MM.1S (cell line): ENCODE measurements around the gene FBXO17.
A peak's percentile ranks its signal among the peaks of the same experiment; 100 is the strongest.

Experiments
- DNase-seq: peaks from one replicate; pipeline ENCODE4 v3.0.0-alpha.2; 2015
- H2AFZ ChIP-seq: fragments of 300-600 bp; sonication (generic); 2 replicates; pipeline ENCODE4 v1.6.0; 2016; ENCODE audit warnings: antibody characterized with exemption, low read length
- H3F3A ChIP-seq: fragments of 300-600 bp; sonication (generic); 2 replicates; pipeline ENCODE4 v1.6.1; 2016; ENCODE audit warnings: mild to moderate bottlenecking, antibody characterized with exemption, low read length, moderate library complexity, mixed read lengths; ENCODE audit not compliant: insufficient read depth
- H3K27ac ChIP-seq: fragments of 300-600 bp; sonication (generic); 2 replicates; pipeline ENCODE4 v1.5.1; 2016; ENCODE audit warnings: mild to moderate bottlenecking, low read length
- H3K27me3 ChIP-seq: fragments of 300-600 bp; sonication (generic); replicated peaks from 2 replicates; pipeline ENCODE4 v1.6.0; 2016; ENCODE audit warnings: low read length; ENCODE audit not compliant: insufficient read depth
- H3K36me3 ChIP-seq: fragments of 300-600 bp; sonication (generic); replicated peaks from 2 replicates; pipeline ENCODE4 v1.6.1; 2016; ENCODE audit warnings: mild to moderate bottlenecking, low read length, mixed read lengths; ENCODE audit not compliant: insufficient read depth
- H3K4me1 ChIP-seq: fragments of 300-600 bp; sonication (generic); 2 replicates; pipeline ENCODE4 v1.6.1; 2016; ENCODE audit warnings: low read length, mixed read lengths
- H3K4me2 ChIP-seq: fragments of 300-600 bp; sonication (generic); 2 replicates; pipeline ENCODE4 v1.6.0; 2016; ENCODE audit warnings: low read depth, low read length
- H3K4me3 ChIP-seq: fragments of 300-600 bp; sonication (generic); 2 replicates; pipeline ENCODE4 v1.5.1; 2016; ENCODE audit warnings: low read length, mixed read lengths
- H3K79me2 ChIP-seq: fragments of 300-600 bp; sonication (generic); 2 replicates; pipeline ENCODE4 v1.6.1; 2016; ENCODE audit warnings: mixed run types, low read length, mixed read lengths
- H3K9ac ChIP-seq: fragments of 300-600 bp; sonication (generic); 2 replicates; pipeline ENCODE4 v1.6.1; 2016; ENCODE audit warnings: low read length, mixed read lengths
- H3K9me2 ChIP-seq: fragments of 300-600 bp; sonication (generic); replicated peaks from 2 replicates; pipeline ENCODE4 v1.6.1; 2016; ENCODE audit warnings: mild to moderate bottlenecking, low read length, mixed read lengths; ENCODE audit not compliant: insufficient read depth
- H3K9me3 ChIP-seq: fragments of 300-600 bp; sonication (generic); replicated peaks from 2 replicates; pipeline ENCODE4 v1.6.1; 2016; ENCODE audit warnings: mild to moderate bottlenecking, low read length, mixed read lengths; ENCODE audit not compliant: insufficient read depth
- H4K20me1 ChIP-seq: fragments of 300-600 bp; sonication (generic); 2 replicates; pipeline ENCODE4 v1.6.1; 2016; ENCODE audit warnings: mild to moderate bottlenecking, low read length, moderate library complexity, mixed read lengths; ENCODE audit not compliant: insufficient read depth
- EZH2 ChIP-seq: fragments of 300-600 bp; sonication (generic); optimal IDR thresholded peaks from 2 replicates; pipeline ENCODE3; 2017; ENCODE audit warnings: low read depth, mild to moderate bottlenecking, antibody characterized with exemption, low read length, mixed read lengths
- EZH2phosphoT487 ChIP-seq: fragments of 300-600 bp; sonication (generic); IDR thresholded peaks from 2 replicates; pipeline ENCODE4 v1.6.1; 2018; ENCODE audit warnings: antibody characterized with exemption, low read length
- TF ChIP-seq, protein P1 (sequence below): fragments of 300-600 bp; sonication (generic); IDR thresholded peaks from 2 replicates; pipeline ENCODE4 v1.5.1; 2016; ENCODE audit warnings: antibody characterized with exemption, low read length, mixed read lengths

FBXO17 gene

DNA sequence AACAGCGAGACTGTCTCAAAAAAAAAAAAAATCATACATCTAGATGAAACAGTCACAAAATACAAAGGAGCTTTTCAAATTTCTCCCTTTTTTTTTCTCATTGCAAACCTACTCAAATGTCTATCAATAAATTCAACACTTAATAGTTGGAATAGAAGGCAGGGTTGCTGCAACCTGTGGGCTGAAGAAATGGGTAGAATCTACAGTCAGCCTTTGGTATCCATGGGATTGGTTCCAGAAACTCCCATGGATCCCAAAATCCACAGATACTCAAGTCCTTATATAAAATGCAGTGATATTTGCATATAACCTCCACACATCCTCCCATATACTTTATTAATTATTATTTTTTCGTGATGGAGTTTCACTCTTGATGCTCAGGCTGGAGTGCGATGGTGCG lies 42.1 kb upstream of the FBXO17 start:
- no peak overlapping the region for H2AFZ ChIP-seq
- no peaks in the 10 kb centered on the region for H3K9me3 ChIP-seq
- peaks cover 49% of the 10 kb centered on the region for H3K27me3 ChIP-seq
- TF ChIP-seq EZH2phosphoT487 (no peak), EZH2 (no peak)
- TF ChIP-seq, protein P1, sequence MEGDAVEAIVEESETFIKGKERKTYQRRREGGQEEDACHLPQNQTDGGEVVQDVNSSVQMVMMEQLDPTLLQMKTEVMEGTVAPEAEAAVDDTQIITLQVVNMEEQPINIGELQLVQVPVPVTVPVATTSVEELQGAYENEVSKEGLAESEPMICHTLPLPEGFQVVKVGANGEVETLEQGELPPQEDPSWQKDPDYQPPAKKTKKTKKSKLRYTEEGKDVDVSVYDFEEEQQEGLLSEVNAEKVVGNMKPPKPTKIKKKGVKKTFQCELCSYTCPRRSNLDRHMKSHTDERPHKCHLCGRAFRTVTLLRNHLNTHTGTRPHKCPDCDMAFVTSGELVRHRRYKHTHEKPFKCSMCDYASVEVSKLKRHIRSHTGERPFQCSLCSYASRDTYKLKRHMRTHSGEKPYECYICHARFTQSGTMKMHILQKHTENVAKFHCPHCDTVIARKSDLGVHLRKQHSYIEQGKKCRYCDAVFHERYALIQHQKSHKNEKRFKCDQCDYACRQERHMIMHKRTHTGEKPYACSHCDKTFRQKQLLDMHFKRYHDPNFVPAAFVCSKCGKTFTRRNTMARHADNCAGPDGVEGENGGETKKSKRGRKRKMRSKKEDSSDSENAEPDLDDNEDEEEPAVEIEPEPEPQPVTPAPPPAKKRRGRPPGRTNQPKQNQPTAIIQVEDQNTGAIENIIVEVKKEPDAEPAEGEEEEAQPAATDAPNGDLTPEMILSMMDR = no peak
- no peak overlapping the region for H3K4me3 ChIP-seq
- no peak overlapping the region for H3K4me2 ChIP-seq
- H3K79me2 ChIP-seq = no peaks in the 10 kb centered on the region
- peaks cover 6% of the 10 kb centered on the region; the same call in 1 of the 2 replicates for H3F3A ChIP-seq
- no peak overlapping the region for H3K9ac ChIP-seq
- H3K36me3 ChIP-seq = no peaks in the 10 kb centered on the region
- H3K27ac ChIP-seq = no peak overlapping the region
- no peaks in the 10 kb centered on the region for H4K20me1 ChIP-seq
- no peaks in the 10 kb centered on the region; the same call in 1 of the 2 replicates for H3K4me1 ChIP-seq
- DNase-seq = no peak
- H3K9me2 ChIP-seq = no peaks in the 10 kb centered on the region

DNA sequence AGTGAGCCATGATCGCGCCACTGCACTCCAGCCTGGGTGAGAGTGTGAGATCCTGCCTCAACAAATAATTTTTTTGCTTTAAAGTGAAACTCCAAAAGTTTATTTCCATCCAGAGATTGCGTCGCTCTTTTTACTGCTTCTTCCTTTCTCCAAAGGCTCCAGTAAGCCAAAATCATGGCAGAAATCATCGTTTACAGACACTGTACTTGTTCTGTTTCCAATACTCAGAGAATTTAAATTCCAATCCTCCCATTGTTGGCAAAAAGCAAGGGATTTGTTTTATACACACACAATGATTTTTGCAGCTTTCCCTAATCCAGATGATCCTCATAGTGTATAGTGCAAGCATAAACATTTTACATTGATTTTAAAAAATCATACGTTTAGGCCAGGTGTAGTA lies 41.5 kb upstream of the FBXO17 start:
- DNase-seq = no peak
- Histone ChIP-seq H4K20me1 (no peaks in the 10 kb centered on the region), H3K36me3 (no peaks in the 10 kb centered on the region), H2AFZ (no peak overlapping the region), H3K9me3 (no peaks in the 10 kb centered on the region), H3K4me2 (no peak overlapping the region), H3K79me2 (no peaks in the 10 kb centered on the region), H3F3A (peaks cover 6% of the 10 kb centered on the region; the same call in 1 of the 2 replicates), H3K4me3 (no peak overlapping the region), H3K9ac (no peak overlapping the region), H3K27ac (no peak overlapping the region), H3K27me3 (peaks cover 56% of the 10 kb centered on the region), H3K4me1 (no peaks in the 10 kb centered on the region; the same call in 1 of the 2 replicates), H3K9me2 (no peaks in the 10 kb centered on the region)
- TF ChIP-seq EZH2 (no peak), EZH2phosphoT487 (no peak)
- TF ChIP-seq, protein P1 = no peak

DNA sequence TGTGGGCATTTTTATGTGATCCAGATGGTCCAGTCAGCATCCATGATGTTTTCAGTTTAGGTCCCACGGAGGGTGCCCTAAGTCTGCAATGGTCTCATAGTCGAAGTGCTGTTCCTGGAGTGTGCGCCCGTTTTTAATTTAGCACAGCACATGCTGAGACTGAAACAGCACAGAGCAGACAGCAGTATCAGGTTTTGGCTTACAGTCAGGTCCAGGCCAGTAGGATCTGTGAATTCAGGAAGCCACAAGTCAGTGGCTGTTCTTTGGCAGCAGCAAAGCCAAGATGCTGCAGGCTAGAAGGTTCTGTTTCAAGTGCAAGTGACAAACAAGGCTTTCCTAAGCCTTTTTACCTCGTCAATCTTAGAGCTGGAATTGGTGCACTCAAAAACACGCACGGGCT lies 38.5 kb upstream of the FBXO17 start:
- no peak overlapping the region for H3K9ac ChIP-seq
- H3K4me2 ChIP-seq = peak overlapping the region; percentile 31
- no peaks in the 10 kb centered on the region for H3K9me3 ChIP-seq
- no peaks in the 10 kb centered on the region for H3K36me3 ChIP-seq
- peaks cover 6% of the 10 kb centered on the region; the same call in 1 of the 2 replicates for H3F3A ChIP-seq
- peak overlapping the region; percentile 40; the same call in 1 of the 2 replicates for H3K27ac ChIP-seq
- no peaks in the 10 kb centered on the region for H3K79me2 ChIP-seq
- no peak overlapping the region for H2AFZ ChIP-seq
- no peak overlapping the region for H3K4me3 ChIP-seq
- no peaks in the 10 kb centered on the region for H4K20me1 ChIP-seq
- no peaks in the 10 kb centered on the region; the same call in 1 of the 2 replicates for H3K4me1 ChIP-seq
- DNase-seq = peak; percentile 64
- TF ChIP-seq EZH2 (no peak), EZH2phosphoT487 (no peak)
- TF ChIP-seq, protein P1 = no peak
- peaks cover 62% of the 10 kb centered on the region for H3K27me3 ChIP-seq
- H3K9me2 ChIP-seq = no peaks in the 10 kb centered on the region
